SIG-M5 treated with dmso at 0.1 percent for 504 hours (cell line): Measurements from ENCODE around the gene VEGFA.

Experiments
- DNase-seq: peaks from one replicate; lab custom pipeline; 2025; ENCODE audit not compliant: unreplicated experiment; lab: John Stamatoyannopoulos, UW

The VEGFA gene

GRCh38 chr6:43738877-43739641 is 31.0 kb upstream of the VEGFA start:
- no peak for DNase-seq

- DNase-seq, result no peak
Measured at GRCh38 chr6:43739642-43740091, 30.3 kb upstream of the VEGFA start.

GRCh38 chr6:43740321-43740960 is 29.6 kb upstream of the VEGFA start:
- DNase-seq, result no peak

- no peak for DNase-seq
Measured at GRCh38 chr6:43740961-43741764, 28.8 kb upstream of the VEGFA start.

GRCh38 chr6:43741829-43742228 is 28.2 kb upstream of the VEGFA start:
- no peak for DNase-seq

- DNase-seq, result no peak
Measured at GRCh38 chr6:43742285-43742684, 27.7 kb upstream of the VEGFA start.

GRCh38 chr6:43742931-43743632 is 26.9 kb upstream of the VEGFA start:
- no peak for DNase-seq

GRCh38 chr6:43743682-43744381 is 26.2 kb upstream of the VEGFA start:
- no peak for DNase-seq

- no peak for DNase-seq
Measured at GRCh38 chr6:43744491-43744890, 25.5 kb upstream of the VEGFA start.

GRCh38 chr6:43744931-43745727 is 24.9 kb upstream of the VEGFA start:
- no peak for DNase-seq

- DNase-seq, result no peak
Measured at GRCh38 chr6:43746071-43746470, 23.9 kb upstream of the VEGFA start.

- DNase-seq, result no peak
Measured at GRCh38 chr6:43746613-43747102, 23.4 kb upstream of the VEGFA start.

GRCh38 chr6:43747784-43748183 is 22.2 kb upstream of the VEGFA start:
- no peak for DNase-seq

GRCh38 chr6:43748765-43749164 is 21.2 kb upstream of the VEGFA start:
- DNase-seq, result no peak

- no peak for DNase-seq
Measured at GRCh38 chr6:43749461-43749860, 20.6 kb upstream of the VEGFA start.

GRCh38 chr6:43750622-43751021 is 19.4 kb upstream of the VEGFA start:
- DNase-seq, result no peak

GRCh38 chr6:43753570-43754183 is 16.3 kb upstream of the VEGFA start:
- no peak for DNase-seq

GRCh38 chr6:43757966-43758616 is 11.9 kb upstream of the VEGFA start:
- no peak for DNase-seq

GRCh38 chr6:43758617-43759050 is 11.4 kb upstream of the VEGFA start:
- DNase-seq, result no peak
